Esophagus muscularis mucosa (tissue), 4 donors: Measurements from ENCODE around the gene PRPF4. TPM values are rescaled to one million over a fixed set of nuclear protein-coding genes. Genes with fewer than 3 reads are reported as not detected.

Experiments used
- DNase-seq: peaks from one replicate; pipeline ENCODE4 v3.0.0-alpha.2; 2017; ENCODE audit errors: extremely low spot score
- H3K27ac ChIP-seq, 4 donors: fragments of 200-600 bp; sonication (generic); replicated peaks in 1 of 4; 1 replicate in 3 of 4; 2 replicates in 1 of 4; pipeline ENCODE4 v1.5.1; 2016 to 2019; ENCODE audit warnings: mild to moderate bottlenecking in 1 of 4
- H3K27me3 ChIP-seq, 4 donors: fragments of 200-600 bp; sonication (generic); one replicate each; pipeline versions ENCODE4 v1.5.1 to v1.6.0; 2016 to 2019
- H3K36me3 ChIP-seq, 4 donors: fragments of 200-600 bp; sonication (generic); one replicate each; pipeline ENCODE4 v1.5.1; 2016 to 2019
- H3K4me1 ChIP-seq, 4 donors: fragments of 200-600 bp; sonication (generic); one replicate each; pipeline ENCODE4 v1.5.1; 2016 to 2019
- H3K4me3 ChIP-seq, 4 donors: fragments of 200-600 bp; sonication (generic); 1 replicate in 2 of 4; 2 replicates in 2 of 4; pipeline ENCODE4 v1.5.1; 2016 to 2019; ENCODE audit warnings: mild to moderate bottlenecking in 4 of 4, moderate library complexity in 1 of 4
- H3K9me3 ChIP-seq, 4 donors: fragments of 200-600 bp; sonication (generic); 1 replicate in 3 of 4; 2 replicates in 1 of 4; pipeline ENCODE4 v1.5.1; 2016 to 2019
- CTCF ChIP-seq, 3 experiments: fragments of 200-600 bp in 2 of 3; fragments of 450-650 bp in 1 of 3; sonication (generic) in 2 of 3; IDR thresholded peaks; one replicate each; pipeline ENCODE4 v1.5.1; 2017 to 2019; ENCODE audit warnings: antibody characterized with exemption in 3 of 3, mild to moderate bottlenecking in 2 of 3, moderate library complexity in 1 of 3
- EP300 ChIP-seq: sonication (generic); formaldehyde crosslinking; IDR thresholded peaks from one replicate; pipeline ENCODE4 v1.6.1; 2017; ENCODE audit warnings: antibody characterized with exemption
- POLR2A ChIP-seq: fragments of 450-650 bp; IDR thresholded peaks from one replicate; pipeline ENCODE4 v1.6.1; 2017; ENCODE audit warnings: antibody characterized with exemption, moderate library complexity, mild to moderate bottlenecking, low read depth
- POLR2AphosphoS5 ChIP-seq, 2 donors: sonication (generic); formaldehyde crosslinking; IDR thresholded peaks; one replicate each; pipeline ENCODE4 v1.6.1; 2017; ENCODE audit warnings: antibody characterized with exemption in 2 of 2
- WGBS: methylation state at CpG from one replicate; pipeline ENCODE4 v1.1.5; 2018; 5-methylcytosine and 5-hydroxymethylcytosine counted together
- intact Hi-C: fragments of 100-400 bp; cut with DNase I; formaldehyde crosslinking; loops from one replicate; pipeline ENCODE4 v1.15.1; 2023
- total RNA-seq, 4 donors: library from RNA; depleted of rRNA; stranded (reverse); fragments of >200 nt; gene quantifications; one replicate each; pipeline versions ENCODE4 v1.1.0 to v1.2.1, GENCODE V29; 2016

Gene PRPF4
- total RNA-seq, 4 donors from 2014 or later = 12.0 to 18.1 (median 16.3) TPM

DNA sequence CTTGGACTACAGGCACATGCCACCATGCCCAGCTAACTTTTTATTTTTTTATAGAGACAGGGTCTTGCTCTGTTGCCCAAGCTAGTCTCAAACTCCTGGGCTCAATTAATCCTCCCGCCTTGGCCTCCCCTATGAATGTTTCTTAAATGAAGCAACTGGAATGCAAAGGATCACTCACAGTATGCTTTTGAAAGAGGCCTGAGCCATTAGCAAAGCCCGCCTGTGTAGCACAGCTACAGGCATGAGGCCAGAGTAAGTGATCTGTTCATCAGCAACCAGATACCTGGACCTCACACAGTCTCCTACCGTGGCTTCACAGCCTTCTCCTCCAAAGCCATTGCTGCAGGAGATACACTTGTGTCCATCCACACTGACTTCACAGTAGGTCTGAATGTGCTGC, 44.6 kb downstream of the PRPF4 start:
- intact Hi-C loops = no loop called here

DNA sequence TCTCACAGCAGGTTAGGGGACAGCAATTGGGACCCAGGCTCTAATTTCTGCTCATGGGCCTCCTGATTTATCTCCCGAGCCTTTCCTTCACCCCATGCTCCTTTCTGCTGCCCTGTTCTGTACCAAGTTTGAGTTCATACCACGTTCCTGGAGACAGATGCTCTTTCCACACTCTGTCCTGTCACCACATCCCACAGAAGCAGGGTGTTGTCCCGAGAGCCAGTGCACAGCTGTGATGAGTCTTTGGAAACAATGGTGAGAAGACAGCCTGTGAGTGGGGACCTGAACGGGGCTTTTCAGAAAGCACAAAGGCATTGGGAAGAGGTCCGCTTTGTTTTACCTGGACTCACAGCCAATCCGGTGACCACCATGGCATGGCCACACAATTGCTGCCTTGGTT, 47.2 kb downstream of the PRPF4 start:
- peaks cover 7 to 48% (median 26%) of the 10 kb centered on the region in 4 donors for H3K36me3 ChIP-seq
- 85% methylated on average over 6 of the region's 6 CpGs for WGBS
- H3K27me3 ChIP-seq = no peaks in the 10 kb centered on the region
- no peaks in the 10 kb centered on the region for H3K9me3 ChIP-seq
- TF ChIP-seq POLR2AphosphoS5 (IDR thresholded peaks at IDR 0.05) (no peak), CTCF (IDR thresholded peaks at IDR 0.05) (no peak), POLR2A (no peak), EP300 (no peak)
- intact Hi-C loops = no loop called here
- DNase-seq = no peak
- no peak overlapping the region for H3K27ac ChIP-seq
- H3K4me1 ChIP-seq = no peaks in the 10 kb centered on the region
- no peak overlapping the region for H3K4me3 ChIP-seq

More for the DNA sequence above, 44.6 kb downstream of the PRPF4 start:
- no peak for DNase-seq
- WGBS = 100% methylated on average over 3 of the region's 3 CpGs
- H3K36me3 ChIP-seq = peaks cover 7 to 60% (median 28%) of the 10 kb centered on the region in 4 donors
- TF ChIP-seq EP300 = no peak
- no peak for TF ChIP-seq POLR2AphosphoS5 (IDR thresholded peaks at IDR 0.05)
- TF ChIP-seq POLR2A = no peak
- TF ChIP-seq CTCF (IDR thresholded peaks at IDR 0.05) = no peak
- no peak overlapping the region for H3K27ac ChIP-seq
- H3K4me1 ChIP-seq = no peaks in the 10 kb centered on the region
- no peak overlapping the region for H3K4me3 ChIP-seq
- H3K9me3 ChIP-seq = no peaks in the 10 kb centered on the region
- H3K27me3 ChIP-seq = no peaks in the 10 kb centered on the region

DNA sequence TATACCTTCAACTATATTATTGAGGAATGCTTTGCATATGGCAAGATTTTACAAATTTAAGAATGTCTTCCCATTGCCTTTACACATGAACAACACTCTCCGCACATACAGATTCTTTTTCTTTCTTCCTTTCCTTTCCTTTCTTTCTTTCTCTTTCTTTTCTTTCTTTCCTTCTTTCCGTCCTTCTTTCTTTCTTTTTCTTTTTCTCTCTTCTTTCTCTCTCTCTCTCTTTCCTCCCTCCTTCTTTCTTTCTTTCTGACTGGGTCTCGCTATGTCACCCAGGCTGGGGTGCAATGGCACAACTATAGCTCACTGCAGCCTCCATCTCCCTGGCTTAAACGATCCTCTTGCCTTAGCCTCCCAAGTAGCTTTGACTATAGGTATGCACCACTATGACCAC, 50.8 kb downstream of the PRPF4 start:
- Histone ChIP-seq H3K4me3 (no peak overlapping the region), H3K9me3 (no peaks in the 10 kb centered on the region), H3K36me3 (peaks cover 0 to 35% (median 7%) of the 10 kb centered on the region in 4 donors), H3K27me3 (no peaks in the 10 kb centered on the region), H3K4me1 (no peaks in the 10 kb centered on the region), H3K27ac (no peak overlapping the region)
- DNase-seq = no peak
- intact Hi-C loops = no loop called here
- 92% methylated on average over 4 of the region's 4 CpGs for WGBS
- TF ChIP-seq POLR2A (no peak), CTCF (IDR thresholded peaks at IDR 0.05) (no peak), POLR2AphosphoS5 (IDR thresholded peaks at IDR 0.05) (no peak), EP300 (no peak)

GRCh38 chr9:113328045-113328782, 52.8 kb downstream of the PRPF4 start:
- H3K4me1 ChIP-seq = no peaks in the 10 kb centered on the region
- H3K36me3 ChIP-seq = peaks cover 0 to 28% (median 6%) of the 10 kb centered on the region in 4 donors
- no peak overlapping the region for H3K27ac ChIP-seq
- no peaks in the 10 kb centered on the region for H3K9me3 ChIP-seq
- no peak for DNase-seq
- no peak overlapping the region for H3K4me3 ChIP-seq
- WGBS = 97% methylated on average over 3 of the region's 3 CpGs
- no peak for TF ChIP-seq POLR2AphosphoS5 (IDR thresholded peaks at IDR 0.05)
- TF ChIP-seq EP300 = no peak
- TF ChIP-seq CTCF (IDR thresholded peaks at IDR 0.05) = no peak
- TF ChIP-seq POLR2A = no peak
- H3K27me3 ChIP-seq = no peaks in the 10 kb centered on the region
- intact Hi-C loops = no loop called here
